ENCODE measurements around the gene CLIC5.

Gene CLIC5

DNA sequence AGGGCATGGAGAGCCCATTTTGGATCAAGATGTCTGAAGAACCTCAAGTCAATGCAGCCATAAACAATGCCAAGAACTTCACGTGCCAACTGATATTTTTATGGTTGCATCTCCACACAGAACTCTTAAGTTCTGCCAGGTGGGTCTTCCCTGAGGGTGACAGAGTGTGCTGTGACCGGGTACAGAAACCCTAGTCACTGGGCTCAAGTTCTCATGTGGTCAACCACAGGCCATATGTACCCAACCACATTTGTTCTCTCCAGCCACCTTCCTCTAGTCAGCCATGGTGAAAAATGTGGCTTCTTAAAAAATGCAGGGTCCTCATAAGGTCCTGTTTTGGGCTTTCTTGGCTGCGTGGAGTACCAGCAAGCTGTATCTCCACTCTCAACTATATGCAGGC is 48.9 kb downstream of the CLIC5 start:
- Histone ChIP-seq H3K9me3 (ENCODE audit: control insufficient read depth, low read length) (no peaks in the 10 kb centered on the region), H3K36me3 (ENCODE audit: control insufficient read depth, insufficient read depth, low read length) (no peaks in the 10 kb centered on the region), H3K4me3 (ENCODE audit: insufficient read depth, low read depth, low read length) (no peak overlapping the region), H3K27me3 (ENCODE audit: control insufficient read depth, insufficient read depth, low read length, poor library complexity, severe bottlenecking) (no peaks in the 10 kb centered on the region), H3K4me1 (ENCODE audit: control insufficient read depth, insufficient read depth, low read length) (no peaks in the 10 kb centered on the region), H3K27ac (ENCODE audit: insufficient read depth, low read depth, low read length, poor library complexity, severe bottlenecking) (no peak overlapping the region)
- WGBS, 2 experiments = 89 to 92% methylated on average over 3 of the region's 3 CpGs

DNA sequence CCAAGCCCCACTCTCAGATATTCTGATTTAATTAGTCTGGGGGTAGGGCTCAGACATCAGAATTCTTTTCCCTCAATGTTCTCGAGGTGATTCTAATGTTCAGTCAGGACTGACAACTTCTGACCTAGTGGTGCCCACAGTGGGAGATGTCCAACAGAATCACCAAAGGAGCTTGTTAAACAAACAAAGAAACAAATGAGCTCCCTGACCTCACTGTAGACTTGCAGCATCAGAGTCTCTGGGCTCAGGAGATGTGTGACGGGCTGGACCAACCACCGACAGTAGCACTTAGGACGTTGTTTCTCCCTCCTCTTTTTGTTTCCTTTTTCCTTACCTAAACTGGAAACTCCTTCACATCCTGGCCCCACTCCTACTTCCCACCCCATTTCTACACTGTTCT is 49.3 kb downstream of the CLIC5 start:
- Histone ChIP-seq H3K36me3 (ENCODE audit: control insufficient read depth, insufficient read depth, low read length) (no peaks in the 10 kb centered on the region), H3K27me3 (ENCODE audit: control insufficient read depth, insufficient read depth, low read length, poor library complexity, severe bottlenecking) (no peaks in the 10 kb centered on the region), H3K4me1 (ENCODE audit: control insufficient read depth, insufficient read depth, low read length) (no peaks in the 10 kb centered on the region), H3K9me3 (ENCODE audit: control insufficient read depth, low read length) (no peaks in the 10 kb centered on the region), H3K27ac (ENCODE audit: insufficient read depth, low read depth, low read length, poor library complexity, severe bottlenecking) (no peak overlapping the region), H3K4me3 (ENCODE audit: insufficient read depth, low read depth, low read length) (no peak overlapping the region)
- WGBS, 2 experiments = 89 to 90% methylated on average over 4 of the region's 4 CpGs

DNA sequence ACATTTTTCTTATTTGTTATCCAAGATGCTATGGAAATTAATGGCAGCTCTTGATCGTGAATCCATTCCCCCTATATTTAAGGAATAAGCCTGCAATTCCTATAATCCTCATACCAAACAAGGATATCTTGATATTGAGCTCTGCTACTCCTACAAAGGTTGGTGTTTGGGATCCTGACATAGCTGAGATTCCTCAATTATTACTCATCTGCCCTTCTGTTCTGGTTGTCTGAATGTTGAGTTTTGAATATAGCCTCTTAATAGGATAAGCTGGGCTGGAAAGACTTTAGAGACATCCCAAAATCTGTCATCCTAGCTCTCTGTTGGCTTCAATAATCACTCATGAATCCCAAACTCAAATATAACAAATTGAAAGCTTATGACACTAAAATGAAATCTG is 49.9 kb downstream of the CLIC5 start:
- H3K9me3 ChIP-seq (ENCODE audit: control insufficient read depth, low read length) = no peaks in the 10 kb centered on the region
- no peaks in the 10 kb centered on the region for H3K36me3 ChIP-seq (ENCODE audit: control insufficient read depth, insufficient read depth, low read length)
- H3K27me3 ChIP-seq (ENCODE audit: control insufficient read depth, insufficient read depth, low read length, poor library complexity, severe bottlenecking) = no peaks in the 10 kb centered on the region
- no peak overlapping the region for H3K27ac ChIP-seq (ENCODE audit: insufficient read depth, low read depth, low read length, poor library complexity, severe bottlenecking)
- no peak overlapping the region for H3K4me3 ChIP-seq (ENCODE audit: insufficient read depth, low read depth, low read length)
- 93 to 100% methylated on average over 1 of the region's 1 CpG for WGBS, 2 experiments
- no peaks in the 10 kb centered on the region for H3K4me1 ChIP-seq (ENCODE audit: control insufficient read depth, insufficient read depth, low read length)

DNA sequence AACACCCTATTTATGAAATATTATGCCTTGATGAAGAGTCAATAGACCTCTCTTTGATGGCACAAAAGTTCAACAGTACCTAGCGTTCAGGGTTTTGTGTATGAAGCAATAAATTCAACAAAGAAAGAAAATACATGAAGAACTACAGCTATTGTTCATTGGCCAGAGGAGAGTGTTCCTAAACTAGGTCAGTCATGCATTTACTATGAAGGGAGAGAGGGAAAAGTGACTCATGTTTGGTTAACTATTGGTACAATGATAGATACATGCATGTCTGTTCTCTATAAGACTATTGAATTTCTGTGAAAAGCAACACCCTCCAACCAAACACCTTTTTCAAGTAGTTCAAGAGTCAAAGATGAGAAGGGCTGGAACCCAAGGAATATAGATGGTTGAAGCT is 50.7 kb downstream of the CLIC5 start:
- Histone ChIP-seq H3K9me3 (ENCODE audit: control insufficient read depth, low read length) (no peaks in the 10 kb centered on the region), H3K27me3 (ENCODE audit: control insufficient read depth, insufficient read depth, low read length, poor library complexity, severe bottlenecking) (no peaks in the 10 kb centered on the region), H3K27ac (ENCODE audit: insufficient read depth, low read depth, low read length, poor library complexity, severe bottlenecking) (no peak overlapping the region), H3K4me1 (ENCODE audit: control insufficient read depth, insufficient read depth, low read length) (no peaks in the 10 kb centered on the region), H3K36me3 (ENCODE audit: control insufficient read depth, insufficient read depth, low read length) (no peaks in the 10 kb centered on the region), H3K4me3 (ENCODE audit: insufficient read depth, low read depth, low read length) (no peak overlapping the region)
- WGBS, 2 experiments = 100% methylated on average over 1 of the region's 1 CpG

DNA sequence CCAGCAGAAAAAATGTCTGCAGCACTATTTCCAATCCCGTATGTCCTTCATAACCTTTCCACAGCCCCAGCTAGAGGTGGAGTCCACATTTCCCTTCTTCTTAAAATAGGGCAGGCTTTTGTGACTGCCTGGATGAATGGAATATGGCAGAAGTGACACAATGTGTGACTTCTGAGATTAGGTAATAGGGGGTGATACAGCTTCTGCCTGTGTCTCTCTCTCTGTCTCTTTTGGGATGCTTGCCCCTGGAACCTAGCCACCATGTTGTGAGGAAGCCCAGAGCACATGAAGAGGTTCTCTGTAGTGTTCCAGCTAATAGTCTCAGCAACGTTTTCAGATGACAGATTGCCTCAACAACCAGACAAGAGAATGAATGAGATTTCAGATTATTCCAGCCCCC is 51.4 kb downstream of the CLIC5 start:
- Histone ChIP-seq H3K4me1 (ENCODE audit: control insufficient read depth, insufficient read depth, low read length) (no peaks in the 10 kb centered on the region), H3K27ac (ENCODE audit: insufficient read depth, low read depth, low read length, poor library complexity, severe bottlenecking) (no peak overlapping the region), H3K36me3 (ENCODE audit: control insufficient read depth, insufficient read depth, low read length) (no peaks in the 10 kb centered on the region), H3K4me3 (ENCODE audit: insufficient read depth, low read depth, low read length) (no peak overlapping the region), H3K27me3 (ENCODE audit: control insufficient read depth, insufficient read depth, low read length, poor library complexity, severe bottlenecking) (no peaks in the 10 kb centered on the region), H3K9me3 (ENCODE audit: control insufficient read depth, low read length) (no peaks in the 10 kb centered on the region)
- WGBS, 2 experiments = 86 to 93% methylated on average over 2 of the region's 2 CpGs

DNA sequence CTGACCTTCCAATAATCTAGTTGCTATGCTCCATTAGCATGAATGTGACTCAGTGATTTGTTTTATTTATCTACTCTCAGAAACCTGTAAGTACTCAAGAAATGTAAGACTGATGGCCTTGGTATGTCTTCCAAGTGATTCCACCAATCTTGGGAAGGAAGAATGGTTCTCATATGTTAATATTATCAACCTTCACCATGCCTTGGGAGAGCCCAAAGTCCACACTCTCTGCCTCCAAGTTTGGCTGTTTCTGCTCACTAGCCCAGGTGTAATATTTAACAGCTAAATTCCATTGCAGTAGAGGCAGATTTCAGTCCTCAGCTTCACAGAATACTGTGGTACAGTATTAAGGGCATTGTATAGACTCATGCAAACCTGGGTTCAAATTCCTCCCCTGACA is 51.8 kb downstream of the CLIC5 start:
- no peaks in the 10 kb centered on the region for H3K9me3 ChIP-seq (ENCODE audit: control insufficient read depth, low read length)
- H3K27me3 ChIP-seq (ENCODE audit: control insufficient read depth, insufficient read depth, low read length, poor library complexity, severe bottlenecking) = no peaks in the 10 kb centered on the region
- no peaks in the 10 kb centered on the region for H3K4me1 ChIP-seq (ENCODE audit: control insufficient read depth, insufficient read depth, low read length)
- no peak overlapping the region for H3K27ac ChIP-seq (ENCODE audit: insufficient read depth, low read depth, low read length, poor library complexity, severe bottlenecking)
- no peak overlapping the region for H3K4me3 ChIP-seq (ENCODE audit: insufficient read depth, low read depth, low read length)
- no peaks in the 10 kb centered on the region for H3K36me3 ChIP-seq (ENCODE audit: control insufficient read depth, insufficient read depth, low read length)

DNA sequence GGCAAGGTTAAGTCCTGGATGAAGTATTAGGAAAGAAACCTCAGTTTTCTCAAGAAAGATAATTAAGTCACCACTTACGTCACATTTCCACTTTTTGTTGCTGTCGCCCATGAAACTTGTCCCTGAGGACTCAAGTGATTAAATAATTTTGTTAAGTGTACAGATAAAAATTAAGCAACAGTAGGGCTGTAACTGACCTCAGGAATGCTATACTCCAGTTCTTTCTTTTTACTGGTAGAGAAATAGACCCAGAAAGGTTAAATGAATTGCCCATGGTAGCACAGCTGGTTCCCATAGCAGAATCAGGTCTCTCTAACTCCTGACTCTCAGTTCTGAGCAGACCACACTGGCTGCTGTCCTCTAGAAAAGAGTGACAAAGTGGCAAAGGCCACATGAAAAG is 54.5 kb downstream of the CLIC5 start:
- no peaks in the 10 kb centered on the region for H3K27me3 ChIP-seq (ENCODE audit: control insufficient read depth, insufficient read depth, low read length, poor library complexity, severe bottlenecking)
- H3K36me3 ChIP-seq (ENCODE audit: control insufficient read depth, insufficient read depth, low read length) = no peaks in the 10 kb centered on the region
- WGBS, 2 experiments = 96 to 98% methylated on average over 2 of the region's 2 CpGs
- no peak overlapping the region for H3K4me3 ChIP-seq (ENCODE audit: insufficient read depth, low read depth, low read length)
- no peaks in the 10 kb centered on the region for H3K4me1 ChIP-seq (ENCODE audit: control insufficient read depth, insufficient read depth, low read length)
- no peak overlapping the region for H3K27ac ChIP-seq (ENCODE audit: insufficient read depth, low read depth, low read length, poor library complexity, severe bottlenecking)
- H3K9me3 ChIP-seq (ENCODE audit: control insufficient read depth, low read length) = no peaks in the 10 kb centered on the region

DNA sequence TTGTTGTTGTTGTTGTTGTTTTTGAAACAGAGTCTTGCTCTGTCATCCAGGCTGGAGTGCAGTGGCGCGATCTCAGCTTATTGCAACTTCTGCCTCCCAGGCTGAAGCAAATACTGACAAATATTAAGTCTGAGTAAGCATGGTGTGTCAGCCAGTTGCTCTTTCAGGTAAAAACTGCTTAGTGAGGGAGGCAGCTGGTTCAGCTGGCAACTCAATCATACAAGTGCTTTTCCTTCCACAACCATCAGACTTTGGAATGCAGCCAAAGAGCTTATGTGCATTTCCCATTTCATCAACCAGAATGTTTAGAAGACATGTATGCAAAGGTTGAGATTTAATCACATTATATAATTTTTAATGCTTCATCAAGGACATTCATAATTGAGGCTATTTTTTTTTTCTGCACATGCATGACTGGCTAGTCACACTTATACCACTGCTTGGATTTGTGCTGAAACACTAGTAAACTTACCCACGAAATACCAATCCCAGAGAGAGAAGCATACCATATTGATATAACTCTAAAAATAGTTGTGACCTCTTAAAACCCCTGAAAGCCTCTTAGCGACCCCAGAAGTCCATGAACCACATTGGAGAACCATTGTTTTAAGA is 56.0 kb downstream of the CLIC5 start:
- 91% methylated on average over 4 of the region's 4 CpGs for WGBS, 2 experiments
- Histone ChIP-seq H3K9me3 (ENCODE audit: control insufficient read depth, low read length) (no peaks in the 10 kb centered on the region), H3K4me1 (ENCODE audit: control insufficient read depth, insufficient read depth, low read length) (no peaks in the 10 kb centered on the region), H3K36me3 (ENCODE audit: control insufficient read depth, insufficient read depth, low read length) (no peaks in the 10 kb centered on the region), H3K4me3 (ENCODE audit: insufficient read depth, low read depth, low read length) (no peak overlapping the region), H3K27ac (ENCODE audit: insufficient read depth, low read depth, low read length, poor library complexity, severe bottlenecking) (no peak overlapping the region), H3K27me3 (ENCODE audit: control insufficient read depth, insufficient read depth, low read length, poor library complexity, severe bottlenecking) (no peaks in the 10 kb centered on the region)

DNA sequence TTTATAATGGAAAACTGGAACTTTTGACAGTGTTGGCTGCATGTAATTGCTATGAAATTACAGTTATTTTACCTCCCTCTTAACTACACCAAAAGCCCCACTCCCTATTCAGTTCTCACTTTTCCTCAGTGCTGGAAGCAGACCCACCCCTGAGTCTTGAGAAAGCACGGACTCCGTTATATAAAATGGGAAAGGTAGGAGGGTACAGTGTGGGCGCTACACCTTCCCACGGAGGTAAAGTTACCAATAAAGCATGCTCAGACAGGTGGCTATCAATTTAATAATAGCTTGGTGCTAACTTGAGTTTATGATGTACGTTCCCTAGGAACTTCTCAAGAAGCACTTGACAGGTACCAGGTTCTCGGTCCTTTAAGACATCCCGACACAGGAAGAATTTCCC is 59.0 kb downstream of the CLIC5 start:
- H3K9me3 ChIP-seq (ENCODE audit: control insufficient read depth, low read length) = no peaks in the 10 kb centered on the region
- H3K36me3 ChIP-seq (ENCODE audit: control insufficient read depth, insufficient read depth, low read length) = no peaks in the 10 kb centered on the region
- no peaks in the 10 kb centered on the region for H3K4me1 ChIP-seq (ENCODE audit: control insufficient read depth, insufficient read depth, low read length)
- no peak overlapping the region for H3K27ac ChIP-seq (ENCODE audit: insufficient read depth, low read depth, low read length, poor library complexity, severe bottlenecking)
- WGBS, 2 experiments = 88 to 90% methylated on average over 7 of the region's 7 CpGs
- H3K4me3 ChIP-seq (ENCODE audit: insufficient read depth, low read depth, low read length) = no peak overlapping the region
- no peaks in the 10 kb centered on the region for H3K27me3 ChIP-seq (ENCODE audit: control insufficient read depth, insufficient read depth, low read length, poor library complexity, severe bottlenecking)

DNA sequence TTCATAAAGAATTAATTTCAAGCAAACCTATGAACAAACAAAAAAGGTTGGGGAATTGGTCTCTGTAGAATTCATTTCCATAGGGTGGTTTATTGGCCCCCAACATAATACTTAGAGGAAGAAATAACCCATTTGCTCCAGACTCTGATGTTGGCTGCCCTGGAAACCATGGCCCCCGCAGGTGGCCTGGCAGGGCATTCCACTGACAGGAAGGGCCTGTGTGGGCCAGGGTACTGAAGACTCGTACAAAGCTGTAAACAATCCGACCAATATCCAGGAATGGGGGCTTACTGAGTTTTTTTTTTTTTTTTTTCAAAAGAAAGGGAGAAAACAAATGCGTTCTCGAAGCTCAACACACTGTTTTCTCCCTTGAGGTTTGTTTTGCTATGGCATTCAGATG is 59.5 kb downstream of the CLIC5 start:
- no peak overlapping the region for H3K27ac ChIP-seq (ENCODE audit: insufficient read depth, low read depth, low read length, poor library complexity, severe bottlenecking)
- WGBS, 2 experiments = 18 to 32% methylated on average over 5 of the region's 5 CpGs
- H3K27me3 ChIP-seq (ENCODE audit: control insufficient read depth, insufficient read depth, low read length, poor library complexity, severe bottlenecking) = no peaks in the 10 kb centered on the region

DNA sequence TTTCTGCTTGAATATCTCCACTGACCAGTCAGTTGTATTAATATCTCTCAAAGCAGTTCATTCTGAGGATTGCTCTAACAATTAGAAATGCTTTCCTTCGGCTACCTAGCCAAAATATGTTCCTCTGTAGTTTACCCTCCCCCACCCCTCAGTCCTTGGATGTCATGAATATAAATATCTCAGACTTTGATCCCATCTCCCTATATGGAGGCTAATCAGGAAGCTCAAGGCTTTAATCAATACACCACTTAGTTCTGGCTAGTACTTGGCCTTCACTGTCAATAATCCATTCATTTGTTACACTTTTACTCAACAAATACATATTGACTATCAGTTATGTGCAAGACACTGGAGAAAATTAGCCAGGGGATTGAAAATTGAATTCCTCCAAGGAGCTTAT is 60.1 kb downstream of the CLIC5 start:
- Histone ChIP-seq H3K36me3 (ENCODE audit: control insufficient read depth, insufficient read depth, low read length) (no peaks in the 10 kb centered on the region), H3K27me3 (ENCODE audit: control insufficient read depth, insufficient read depth, low read length, poor library complexity, severe bottlenecking) (no peaks in the 10 kb centered on the region), H3K4me3 (ENCODE audit: insufficient read depth, low read depth, low read length) (no peak overlapping the region), H3K9me3 (ENCODE audit: control insufficient read depth, low read length) (no peaks in the 10 kb centered on the region), H3K4me1 (ENCODE audit: control insufficient read depth, insufficient read depth, low read length) (no peaks in the 10 kb centered on the region), H3K27ac (ENCODE audit: insufficient read depth, low read depth, low read length, poor library complexity, severe bottlenecking) (no peak overlapping the region)
- WGBS, 2 experiments = 89 to 97% methylated on average over 1 of the region's 1 CpG

More for the DNA sequence above, 59.5 kb downstream of the CLIC5 start:
- Histone ChIP-seq H3K9me3 (ENCODE audit: control insufficient read depth, low read length) (no peaks in the 10 kb centered on the region), H3K4me3 (ENCODE audit: insufficient read depth, low read depth, low read length) (no peak overlapping the region), H3K4me1 (ENCODE audit: control insufficient read depth, insufficient read depth, low read length) (no peaks in the 10 kb centered on the region), H3K36me3 (ENCODE audit: control insufficient read depth, insufficient read depth, low read length) (no peaks in the 10 kb centered on the region)
